ENCODE results near the gene ZNF423.
A peak's percentile ranks its signal among the peaks of the same experiment; 100 is the strongest.

The ZNF423 gene

GRCh38 chr16:49459953-49460735 lies 395.8 kb downstream of the ZNF423 start:
- no peak for DNase-seq (ENCODE audit: low read depth in 2 of 2)

- no peak for DNase-seq (ENCODE audit: low read depth in 2 of 2)
Observed at GRCh38 chr16:49458656-49459445, 397.1 kb downstream of the ZNF423 start.

GRCh38 chr16:49458243-49458642 lies 397.7 kb downstream of the ZNF423 start:
- no peak for DNase-seq (ENCODE audit: low read depth in 2 of 2)

GRCh38 chr16:49457196-49457595 lies 398.7 kb downstream of the ZNF423 start:
- no peak for DNase-seq (ENCODE audit: low read depth in 2 of 2)

GRCh38 chr16:49456763-49457162 lies 399.1 kb downstream of the ZNF423 start:
- DNase-seq (ENCODE audit: low read depth in 2 of 2), result no peak

GRCh38 chr16:49455991-49456745 lies 399.7 kb downstream of the ZNF423 start:
- no peak for DNase-seq (ENCODE audit: low read depth in 2 of 2)

GRCh38 chr16:49455181-49455990 lies 400.5 kb downstream of the ZNF423 start:
- DNase-seq (ENCODE audit: low read depth in 2 of 2), result no peak

- no peak for DNase-seq (ENCODE audit: low read depth in 2 of 2)
Observed at GRCh38 chr16:49454426-49455180, 401.3 kb downstream of the ZNF423 start.

- DNase-seq (ENCODE audit: low read depth in 2 of 2), result no peak
Observed at GRCh38 chr16:49453983-49454382, 401.9 kb downstream of the ZNF423 start.

- DNase-seq (ENCODE audit: low read depth in 2 of 2), result no peak
Observed at GRCh38 chr16:49453021-49453420, 402.9 kb downstream of the ZNF423 start.

- DNase-seq (ENCODE audit: low read depth in 2 of 2), result no peak
Observed at GRCh38 chr16:49452578-49452977, 403.3 kb downstream of the ZNF423 start.

GRCh38 chr16:49452108-49452507 lies 403.8 kb downstream of the ZNF423 start:
- no peak for DNase-seq (ENCODE audit: low read depth in 2 of 2)

GRCh38 chr16:49446805-49447204 lies 409.1 kb downstream of the ZNF423 start:
- no peak for DNase-seq (ENCODE audit: low read depth in 2 of 2)

GRCh38 chr16:49443576-49443975 lies 412.3 kb downstream of the ZNF423 start:
- DNase-seq (ENCODE audit: low read depth in 2 of 2), result no peak

GRCh38 chr16:49442805-49443204 lies 413.1 kb downstream of the ZNF423 start:
- DNase-seq (ENCODE audit: low read depth in 2 of 2), result no peak

GRCh38 chr16:49441366-49441780 lies 414.5 kb downstream of the ZNF423 start:
- DNase-seq (ENCODE audit: low read depth in 2 of 2), result peak; percentile 9 to 47

GRCh38 chr16:49440156-49441065 lies 415.5 kb downstream of the ZNF423 start:
- DNase-seq (ENCODE audit: low read depth in 2 of 2), result no peak

GRCh38 chr16:49439676-49440075 lies 416.2 kb downstream of the ZNF423 start:
- no peak for DNase-seq (ENCODE audit: low read depth in 2 of 2)

GRCh38 chr16:49439050-49439449 lies 416.9 kb downstream of the ZNF423 start:
- DNase-seq (ENCODE audit: low read depth in 2 of 2), result no peak

All from stimulated activated CD4-positive, alpha-beta T cell treated with anti-CD3 and anti-CD28 coated beads, Interleukin-12 subunit alpha, Interleukin-12 subunit beta, amount 100 ng/mL, for 24 hours (primary cell).